H9 (cell line): ENCODE results near the gene TSPYL1. TPM values are rescaled to one million over a fixed set of nuclear protein-coding genes. Genes with fewer than 3 reads are reported as not detected.

Experiments
- DNase-seq: peaks from one replicate; pipeline ENCODE4 v3.0.0-alpha.2; 2017
- H2AFZ ChIP-seq: one replicate; pipeline ENCODE4 v1.6.1; 2013; ENCODE audit warnings: mild to moderate bottlenecking, low read length, control low read depth, moderate library complexity
- H2AK5ac ChIP-seq: 2 replicates; pipeline ENCODE4 v1.6.1; 2013; ENCODE audit warnings: low read length, control low read depth, mixed read lengths; ENCODE audit not compliant: insufficient read length
- H2BK120ac ChIP-seq: one replicate; pipeline ENCODE4 v1.6.1; 2013; ENCODE audit warnings: low read depth, mild to moderate bottlenecking, low read length, control low read depth, inconsistent platforms; ENCODE audit not compliant: poor library complexity, severe bottlenecking
- H2BK12ac ChIP-seq: 2 replicates; pipeline ENCODE4 v1.6.1; 2013; ENCODE audit warnings: low read length, control low read depth, mixed read lengths, low read depth; ENCODE audit not compliant: insufficient read length
- H2BK15ac ChIP-seq: 2 replicates; pipeline ENCODE4 v1.6.1; 2013; ENCODE audit warnings: low read depth, low read length, control low read depth
- H2BK20ac ChIP-seq: one replicate; pipeline ENCODE4 v1.6.1; 2013; ENCODE audit warnings: low read depth, mild to moderate bottlenecking, low read length, control low read depth, inconsistent platforms; ENCODE audit not compliant: poor library complexity, severe bottlenecking
- H2BK5ac ChIP-seq: 2 replicates; pipeline ENCODE4 v1.6.1; 2013; ENCODE audit warnings: low read length, control low read depth, mixed read lengths; ENCODE audit not compliant: insufficient read length
- H3K14ac ChIP-seq: 2 replicates; pipeline ENCODE4 v1.6.1; 2013; ENCODE audit warnings: low read length, control low read depth; ENCODE audit not compliant: insufficient read depth
- H3K18ac ChIP-seq: 2 replicates; pipeline ENCODE4 v1.6.1; 2013; ENCODE audit warnings: low read depth, mild to moderate bottlenecking, mixed read lengths, low read length, control low read depth; ENCODE audit not compliant: insufficient read length
- H3K23ac ChIP-seq: 2 replicates; pipeline ENCODE4 v1.6.1; 2013; ENCODE audit warnings: low read length, control low read depth, mixed read lengths, low read depth; ENCODE audit not compliant: insufficient read length
- H3K23me2 ChIP-seq: 2 replicates; pipeline ENCODE4 v1.6.1; 2013; ENCODE audit warnings: low read depth, mild to moderate bottlenecking, mixed read lengths, low read length, control low read depth; ENCODE audit not compliant: insufficient read length, poor library complexity, severe bottlenecking
- H3K27ac ChIP-seq: 2 replicates; pipeline ENCODE4 v1.5.1; 2013; ENCODE audit warnings: low read length, control low read depth, mixed read lengths, low read depth; ENCODE audit not compliant: insufficient read length
- H3K27me3 ChIP-seq: 2 replicates; pipeline ENCODE4 v1.6.1; 2013; ENCODE audit warnings: low read length, control low read depth, inconsistent platforms; ENCODE audit not compliant: insufficient read depth
- H3K4ac ChIP-seq: 2 replicates; pipeline ENCODE4 v1.6.1; 2013; ENCODE audit warnings: low read depth, mild to moderate bottlenecking, control low read depth, inconsistent platforms, low read length, moderate library complexity
- H3K4me1 ChIP-seq: 2 replicates; pipeline ENCODE4 v1.6.1; 2013; ENCODE audit warnings: low read length, control low read depth, inconsistent platforms; ENCODE audit not compliant: insufficient read depth
- H3K4me2 ChIP-seq: 2 replicates; pipeline ENCODE4 v1.6.1; 2013; ENCODE audit warnings: low read length, control low read depth, mixed read lengths; ENCODE audit not compliant: insufficient read length, insufficient read depth
- H3K56ac ChIP-seq: 2 replicates; pipeline ENCODE4 v1.6.1; 2013; ENCODE audit warnings: low read depth, mild to moderate bottlenecking, mixed read lengths, low read length, control low read depth; ENCODE audit not compliant: insufficient read length
- H3K79me1 ChIP-seq: 2 replicates; pipeline ENCODE4 v1.6.1; 2013; ENCODE audit warnings: low read depth, mild to moderate bottlenecking, moderate library complexity, low read length, control low read depth, inconsistent platforms; ENCODE audit not compliant: insufficient read depth, poor library complexity, severe bottlenecking
- H3K79me2 ChIP-seq: 2 replicates; pipeline ENCODE4 v1.6.1; 2013; ENCODE audit warnings: low read length, control low read depth, inconsistent platforms; ENCODE audit not compliant: insufficient read depth
- H3K9ac ChIP-seq: 2 replicates; pipeline ENCODE4 v1.6.1; 2013; ENCODE audit warnings: low read length, control low read depth, mixed read lengths; ENCODE audit not compliant: insufficient read length; ENCODE audit errors: extremely low read depth
- H3K9me3 ChIP-seq: one replicate; pipeline ENCODE4 v1.6.1; 2013; ENCODE audit warnings: low read depth, low read length, inconsistent platforms; ENCODE audit not compliant: control insufficient read depth
- H3T11ph ChIP-seq: one replicate; pipeline ENCODE4 v1.6.1; 2013; ENCODE audit warnings: mild to moderate bottlenecking, low read length, control low read depth, inconsistent platforms
- H4K20me1 ChIP-seq: one replicate; pipeline ENCODE4 v1.6.1; 2013; ENCODE audit not compliant: control insufficient read depth, insufficient read length, insufficient read depth
- H4K5ac ChIP-seq: 2 replicates; pipeline ENCODE4 v1.6.1; 2013; ENCODE audit warnings: low read depth, mild to moderate bottlenecking, mixed read lengths, low read length, control low read depth; ENCODE audit not compliant: insufficient read length
- H4K8ac ChIP-seq: replicated peaks from 2 replicates; pipeline ENCODE4 v1.6.1; 2013; ENCODE audit warnings: low read length, control low read depth, mixed read lengths, low read depth; ENCODE audit not compliant: insufficient read length
- H4K91ac ChIP-seq: 2 replicates; pipeline ENCODE4 v1.6.1; 2013; ENCODE audit warnings: low read depth, mild to moderate bottlenecking, moderate library complexity, mixed read lengths, low read length, control low read depth; ENCODE audit not compliant: insufficient read length
- H3K27ac Mint-ChIP-seq, 3 experiments: 2 replicates in 2 of 3; 3 replicates in 1 of 3; pipeline ENCODE4 v1.8.0; 2020 to 2021; ENCODE audit warnings: mixed read lengths in 3 of 3, mild to moderate bottlenecking in 1 of 3, moderate library complexity in 1 of 3
- H3K27me3 Mint-ChIP-seq: 2 replicates; pipeline ENCODE4 v1.8.0; 2021; ENCODE audit warnings: low read depth, mild to moderate bottlenecking, moderate library complexity, mixed read lengths
- H3K36me3 Mint-ChIP-seq, 3 experiments: 2 replicates in 2 of 3; 3 replicates in 1 of 3; pipeline ENCODE4 v1.8.0; 2020 to 2021; ENCODE audit warnings: low read depth in 3 of 3, mixed read lengths in 3 of 3; ENCODE audit not compliant: insufficient read depth in 1 of 3
- H3K4me1 Mint-ChIP-seq, 2 experiments: 2 replicates each; pipeline ENCODE4 v1.8.0; 2020; ENCODE audit warnings: mixed read lengths in 2 of 2
- H3K4me3 Mint-ChIP-seq, 2 experiments: 2 replicates in 1 of 2; 3 replicates in 1 of 2; pipeline ENCODE4 v1.8.0; 2020 to 2021; ENCODE audit warnings: mild to moderate bottlenecking in 2 of 2, mixed read lengths in 2 of 2, moderate library complexity in 1 of 2
- H3K9me3 Mint-ChIP-seq, 2 experiments: 2 replicates in 1 of 2; 3 replicates in 1 of 2; pipeline ENCODE4 v1.8.0; 2020; ENCODE audit warnings: mild to moderate bottlenecking in 2 of 2, mixed read lengths in 2 of 2, moderate library complexity in 1 of 2
- WGBS: extraction: QIAGEN DNeasy Blood & Tissue Kit; methylation state at CpG from one replicate; pipeline ENCODE4 v1.1.7; 2013; ENCODE audit warnings: missing lambda C conversion rate, low lambda C conversion rate, mixed read lengths; ENCODE audit not compliant: insufficient read length; ENCODE audit errors: extremely low coverage; 5-methylcytosine and 5-hydroxymethylcytosine counted together
- total RNA-seq: library from RNA; stranded (reverse); gene quantifications from 2 replicates; pipeline ENCODE4 v1.2.1, GENCODE V29; 2021
- TF ChIP-seq, protein P1 (sequence below): fragments of 200-600 bp; sonication (generic); conservative IDR thresholded peaks from 3 replicates; pipeline ENCODE4 v1.8.0; 2021; ENCODE audit warnings: antibody characterized with exemption, mild to moderate bottlenecking

The TSPYL1 gene
- total RNA-seq, 1 experiment from 2014 or later: 75.3 TPM

DNA sequence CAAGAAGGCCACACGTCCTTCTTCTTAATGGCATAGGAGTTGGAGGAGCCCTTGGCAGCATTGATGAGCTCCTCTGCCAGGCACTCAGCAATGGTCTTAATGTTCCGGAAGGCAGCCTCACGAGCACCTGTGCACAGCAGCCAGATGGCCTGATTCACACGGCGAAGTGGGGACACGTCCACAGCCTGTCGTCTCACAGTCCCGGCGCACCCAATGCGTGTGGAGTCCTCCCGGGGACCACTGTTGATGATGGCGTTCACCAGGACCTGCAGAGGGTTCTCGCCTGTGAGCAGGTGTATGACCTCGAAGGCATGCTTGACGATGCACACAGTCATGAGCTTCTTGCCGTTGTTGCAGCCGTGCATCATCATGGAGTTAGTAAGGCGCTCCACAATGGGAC is 21.2 kb downstream of the TSPYL1 start:
- H3K23me2 ChIP-seq: peaks cover 3% of the 10 kb centered on the region
- no peak overlapping the region for H3K23ac ChIP-seq
- H3K4me1 Mint-ChIP-seq: no peaks in the 10 kb centered on the region
- no peak overlapping the region for H4K8ac ChIP-seq
- H3K4me2 ChIP-seq: no peak overlapping the region
- H3K9ac ChIP-seq: no peak overlapping the region
- H3K79me2 ChIP-seq: no peaks in the 10 kb centered on the region
- no peaks in the 10 kb centered on the region for H3K79me1 ChIP-seq
- H2AFZ ChIP-seq: no peak overlapping the region
- H2BK20ac ChIP-seq: no peak overlapping the region
- no peak overlapping the region for H2BK12ac ChIP-seq
- H2BK120ac ChIP-seq: no peak overlapping the region
- no peak overlapping the region for H3K27ac ChIP-seq
- no peaks in the 10 kb centered on the region for H3K9me3 ChIP-seq
- no peak overlapping the region for H2BK5ac ChIP-seq
- H3K36me3 Mint-ChIP-seq: peaks cover 0 to 4% (median 0%) of the 10 kb centered on the region in 3 experiments; a peak in 3 of 7 replicates
- H3K27me3 ChIP-seq: no peaks in the 10 kb centered on the region
- H3T11ph ChIP-seq: no peak overlapping the region
- H2BK15ac ChIP-seq: no peak overlapping the region
- H3K4me3 Mint-ChIP-seq: no peak overlapping the region
- no peaks in the 10 kb centered on the region for H4K20me1 ChIP-seq
- TF ChIP-seq, protein P1, sequence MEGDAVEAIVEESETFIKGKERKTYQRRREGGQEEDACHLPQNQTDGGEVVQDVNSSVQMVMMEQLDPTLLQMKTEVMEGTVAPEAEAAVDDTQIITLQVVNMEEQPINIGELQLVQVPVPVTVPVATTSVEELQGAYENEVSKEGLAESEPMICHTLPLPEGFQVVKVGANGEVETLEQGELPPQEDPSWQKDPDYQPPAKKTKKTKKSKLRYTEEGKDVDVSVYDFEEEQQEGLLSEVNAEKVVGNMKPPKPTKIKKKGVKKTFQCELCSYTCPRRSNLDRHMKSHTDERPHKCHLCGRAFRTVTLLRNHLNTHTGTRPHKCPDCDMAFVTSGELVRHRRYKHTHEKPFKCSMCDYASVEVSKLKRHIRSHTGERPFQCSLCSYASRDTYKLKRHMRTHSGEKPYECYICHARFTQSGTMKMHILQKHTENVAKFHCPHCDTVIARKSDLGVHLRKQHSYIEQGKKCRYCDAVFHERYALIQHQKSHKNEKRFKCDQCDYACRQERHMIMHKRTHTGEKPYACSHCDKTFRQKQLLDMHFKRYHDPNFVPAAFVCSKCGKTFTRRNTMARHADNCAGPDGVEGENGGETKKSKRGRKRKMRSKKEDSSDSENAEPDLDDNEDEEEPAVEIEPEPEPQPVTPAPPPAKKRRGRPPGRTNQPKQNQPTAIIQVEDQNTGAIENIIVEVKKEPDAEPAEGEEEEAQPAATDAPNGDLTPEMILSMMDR: no peak
- no peak overlapping the region for H2AK5ac ChIP-seq
- H3K18ac ChIP-seq: no peak overlapping the region
- no peak overlapping the region for H4K5ac ChIP-seq
- H3K14ac ChIP-seq: no peak overlapping the region
- no peak overlapping the region for H3K27ac Mint-ChIP-seq
- H3K27me3 Mint-ChIP-seq: no peaks in the 10 kb centered on the region; the same call in 1 of the 2 replicates
- no CpG with 5 or more reads among the region's 18 CpGs for WGBS
- no peak overlapping the region for H3K56ac ChIP-seq
- H3K4me1 ChIP-seq: no peaks in the 10 kb centered on the region
- no peak for DNase-seq
- H3K9me3 Mint-ChIP-seq: no peaks in the 10 kb centered on the region; a peak in 1 of 5 replicates
- H3K4ac ChIP-seq: no peak overlapping the region
- H4K91ac ChIP-seq: no peak overlapping the region
